Neutrophil (primary cell): ENCODE measurements around the gene KCNJ16.
A peak's percentile ranks its signal among the peaks of the same experiment; 100 is the strongest.

Source experiments
- H3K27ac ChIP-seq: fragments of 200-600 bp; sonication (generic); 2 replicates; pipeline ENCODE4 v1.5.1; 2016; ENCODE audit warnings: mild to moderate bottlenecking, moderate library complexity
- H3K27me3 ChIP-seq: fragments of 200-600 bp; sonication (generic); 2 replicates; pipeline ENCODE4 v1.6.0; 2016; ENCODE audit warnings: mild to moderate bottlenecking
- H3K36me3 ChIP-seq: fragments of 200-600 bp; sonication (generic); 2 replicates; pipeline ENCODE4 v1.5.1; 2017
- H3K4me1 ChIP-seq, 2 experiments: fragments of 200-600 bp in 1 of 2; sonication (generic) in 1 of 2; 1 replicate in 1 of 2; 2 replicates in 1 of 2; pipeline versions ENCODE4 v1.5.1 to v1.6.1; 2013 to 2016; ENCODE audit warnings: low read depth in 1 of 2, low read length in 1 of 2, mild to moderate bottlenecking in 1 of 2, moderate library complexity in 1 of 2; ENCODE audit not compliant: control insufficient read depth in 1 of 2, insufficient read depth in 1 of 2
- H3K4me3 ChIP-seq, 2 experiments: fragments of 200-600 bp in 1 of 2; sonication (generic) in 1 of 2; 1 replicate in 1 of 2; 2 replicates in 1 of 2; pipeline ENCODE4 v1.5.1; 2013 to 2016; ENCODE audit warnings: low read depth in 1 of 2, low read length in 1 of 2, mild to moderate bottlenecking in 1 of 2, moderate library complexity in 1 of 2
- H3K9me3 ChIP-seq: fragments of 200-600 bp; sonication (generic); 2 replicates; pipeline ENCODE4 v1.5.1; 2016
- CTCF ChIP-seq: fragments of 200-600 bp; sonication (generic); IDR thresholded peaks from 2 replicates; pipeline ENCODE4 v1.5.1; 2016; ENCODE audit warnings: antibody characterized with exemption

Gene KCNJ16

GRCh38 chr17:70120425-70120824 is 45.4 kb downstream of the KCNJ16 start:
- no peak overlapping the region for H3K4me3 ChIP-seq
- no peaks in the 10 kb centered on the region for H3K36me3 ChIP-seq
- H3K4me1 ChIP-seq = peaks cover 5 to 6% of the 10 kb centered on the region in 2 experiments
- H3K9me3 ChIP-seq = no peaks in the 10 kb centered on the region
- no peak overlapping the region for H3K27ac ChIP-seq
- no peaks in the 10 kb centered on the region for H3K27me3 ChIP-seq
- no peak for TF ChIP-seq CTCF

- no peak for TF ChIP-seq CTCF
- H3K27me3 ChIP-seq = no peaks in the 10 kb centered on the region
- H3K4me1 ChIP-seq = peaks cover 5 to 6% of the 10 kb centered on the region in 2 experiments
- no peaks in the 10 kb centered on the region for H3K9me3 ChIP-seq
- H3K27ac ChIP-seq = no peak overlapping the region
- no peak overlapping the region for H3K4me3 ChIP-seq
- H3K36me3 ChIP-seq = no peaks in the 10 kb centered on the region
Measured at GRCh38 chr17:70121126-70121525, 46.1 kb downstream of the KCNJ16 start.

GRCh38 chr17:70123193-70123592 is 48.2 kb downstream of the KCNJ16 start:
- H3K4me3 ChIP-seq = no peak overlapping the region

GRCh38 chr17:70124723-70125122 is 49.7 kb downstream of the KCNJ16 start:
- peaks cover 5 to 6% of the 10 kb centered on the region in 2 experiments for H3K4me1 ChIP-seq
- H3K9me3 ChIP-seq = no peaks in the 10 kb centered on the region
- H3K4me3 ChIP-seq = no peak overlapping the region
- H3K27me3 ChIP-seq = no peaks in the 10 kb centered on the region
- no peaks in the 10 kb centered on the region for H3K36me3 ChIP-seq
- TF ChIP-seq CTCF = no peak
- no peak overlapping the region for H3K27ac ChIP-seq

More at GRCh38 chr17:70123193-70123592, 48.2 kb downstream of the KCNJ16 start:
- no peaks in the 10 kb centered on the region for H3K9me3 ChIP-seq
- no peak for TF ChIP-seq CTCF
- no peaks in the 10 kb centered on the region for H3K36me3 ChIP-seq
- H3K27me3 ChIP-seq = no peaks in the 10 kb centered on the region
- H3K27ac ChIP-seq = peak overlapping the region; percentile 28
- peaks cover 5 to 6% of the 10 kb centered on the region in 2 experiments for H3K4me1 ChIP-seq

- Histone ChIP-seq H3K36me3 (no peaks in the 10 kb centered on the region), H3K4me1 (peaks cover 0 to 5% of the 10 kb centered on the region in 2 experiments), H3K27ac (no peak overlapping the region), H3K4me3 (no peak overlapping the region), H3K27me3 (no peaks in the 10 kb centered on the region), H3K9me3 (no peaks in the 10 kb centered on the region)
- no peak for TF ChIP-seq CTCF
Measured at GRCh38 chr17:70127221-70127873, 52.3 kb downstream of the KCNJ16 start.
